22Rv1 (cell line): Measurements from ENCODE around the gene FGF6.

Source experiments
- CTCF ChIP-seq: fragments of 450-650 bp; IDR thresholded peaks from 2 replicates; pipeline ENCODE4 v1.5.1; 2017; ENCODE audit warnings: mild to moderate bottlenecking
- ZFX ChIP-seq: fragments of 450-650 bp; IDR thresholded peaks from 2 replicates; pipeline ENCODE4 v1.6.1; 2017; ENCODE audit warnings: antibody characterized with exemption, borderline replicate concordance

GRCh38 chr12:4468994-4469393 is 23.4 kb upstream of the FGF6 start:
- TF ChIP-seq CTCF = no peak
- no peak for TF ChIP-seq ZFX
